SK-N-SH treated with all-trans-retinoic acid at 6 μM for 48 hours (cell line): ENCODE data around the gene PRKAG2.

Source experiments
- CSDC2 ChIP-seq: fragments of 250-450 bp; sonication (Bioruptor Pico); IDR thresholded peaks from 2 replicates; pipeline ENCODE4 v1.5.0; 2020; ENCODE audit warnings: mild to moderate bottlenecking, moderate library complexity
- ZC3H10 ChIP-seq: fragments of 250-450 bp; sonication (Bioruptor Pico); IDR thresholded peaks from 2 replicates; pipeline ENCODE4 v1.5.1; 2021; ENCODE audit warnings: mild to moderate bottlenecking, moderate library complexity
- ZNF70 ChIP-seq: fragments of 450-650 bp; formaldehyde crosslinking; IDR thresholded peaks from 2 replicates; pipeline ENCODE4 v1.5.0; 2020; ENCODE audit warnings: mild to moderate bottlenecking, moderate library complexity
- ZNF8 ChIP-seq: fragments of 450-650 bp; formaldehyde crosslinking; IDR thresholded peaks from 2 replicates; pipeline ENCODE4 v1.5.0; 2020; ENCODE audit warnings: mild to moderate bottlenecking, moderate library complexity
- TF ChIP-seq, protein P1 (sequence below): fragments of 250-450 bp; sonication (Bioruptor Pico); IDR thresholded peaks from 2 replicates; pipeline ENCODE4 v1.8.0; 2020; ENCODE audit warnings: mild to moderate bottlenecking, moderate library complexity, borderline replicate concordance
- TF ChIP-seq, protein P2 (sequence below): fragments of 250-450 bp; sonication (Bioruptor Pico); IDR thresholded peaks from 2 replicates; pipeline ENCODE4 v1.5.1; 2021; ENCODE audit warnings: mild to moderate bottlenecking, moderate library complexity

DNA sequence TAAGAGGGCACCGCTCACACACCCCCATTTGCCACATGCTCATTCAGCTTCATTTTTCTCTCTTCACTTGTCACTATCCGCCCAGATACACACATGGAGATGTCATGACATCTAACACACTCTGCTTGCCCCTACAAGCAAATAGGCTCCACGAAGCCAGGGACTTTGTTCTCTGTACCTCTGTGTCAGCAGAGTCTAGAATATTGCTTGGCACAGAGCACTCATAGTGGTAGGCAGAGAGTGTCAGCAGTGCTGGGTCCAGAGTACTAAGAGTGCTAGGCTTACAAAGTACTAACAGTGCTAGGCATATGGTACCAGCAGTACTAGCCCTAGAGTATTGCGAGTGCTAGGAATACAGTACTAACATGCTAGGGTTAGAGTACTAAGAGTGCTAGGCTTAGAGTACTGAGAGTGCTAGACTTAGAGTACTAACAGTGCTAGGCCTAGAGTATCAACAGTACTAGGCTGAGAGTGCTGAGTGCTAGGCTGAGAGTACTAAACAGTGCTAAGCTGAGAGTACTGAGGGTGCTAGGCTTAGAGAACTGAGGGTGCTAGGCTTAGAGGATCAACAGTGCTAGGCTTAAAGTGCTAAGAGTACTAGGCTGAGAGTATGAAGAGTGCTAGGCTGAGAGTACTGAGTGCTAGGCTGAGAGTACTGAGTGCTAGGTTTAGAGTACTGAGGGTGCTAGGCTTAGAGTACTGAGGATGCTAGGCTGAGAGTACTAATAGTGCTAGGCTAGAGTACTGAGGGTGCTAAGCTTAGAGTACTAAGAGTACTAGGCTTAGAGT, 166.1 kb downstream of the PRKAG2 start:
- TF ChIP-seq ZNF8 (no peak), CSDC2 (CRISPR knock-in tag) (no peak), ZC3H10 (CRISPR knock-in tag) (no peak), ZNF70 (CRISPR knock-in tag) (no peak)
- TF ChIP-seq, protein P1, sequence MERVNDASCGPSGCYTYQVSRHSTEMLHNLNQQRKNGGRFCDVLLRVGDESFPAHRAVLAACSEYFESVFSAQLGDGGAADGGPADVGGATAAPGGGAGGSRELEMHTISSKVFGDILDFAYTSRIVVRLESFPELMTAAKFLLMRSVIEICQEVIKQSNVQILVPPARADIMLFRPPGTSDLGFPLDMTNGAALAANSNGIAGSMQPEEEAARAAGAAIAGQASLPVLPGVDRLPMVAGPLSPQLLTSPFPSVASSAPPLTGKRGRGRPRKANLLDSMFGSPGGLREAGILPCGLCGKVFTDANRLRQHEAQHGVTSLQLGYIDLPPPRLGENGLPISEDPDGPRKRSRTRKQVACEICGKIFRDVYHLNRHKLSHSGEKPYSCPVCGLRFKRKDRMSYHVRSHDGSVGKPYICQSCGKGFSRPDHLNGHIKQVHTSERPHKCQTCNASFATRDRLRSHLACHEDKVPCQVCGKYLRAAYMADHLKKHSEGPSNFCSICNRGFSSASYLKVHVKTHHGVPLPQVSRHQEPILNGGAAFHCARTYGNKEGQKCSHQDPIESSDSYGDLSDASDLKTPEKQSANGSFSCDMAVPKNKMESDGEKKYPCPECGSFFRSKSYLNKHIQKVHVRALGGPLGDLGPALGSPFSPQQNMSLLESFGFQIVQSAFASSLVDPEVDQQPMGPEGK (CRISPR knock-in tag), result no peak
- TF ChIP-seq, protein P2, sequence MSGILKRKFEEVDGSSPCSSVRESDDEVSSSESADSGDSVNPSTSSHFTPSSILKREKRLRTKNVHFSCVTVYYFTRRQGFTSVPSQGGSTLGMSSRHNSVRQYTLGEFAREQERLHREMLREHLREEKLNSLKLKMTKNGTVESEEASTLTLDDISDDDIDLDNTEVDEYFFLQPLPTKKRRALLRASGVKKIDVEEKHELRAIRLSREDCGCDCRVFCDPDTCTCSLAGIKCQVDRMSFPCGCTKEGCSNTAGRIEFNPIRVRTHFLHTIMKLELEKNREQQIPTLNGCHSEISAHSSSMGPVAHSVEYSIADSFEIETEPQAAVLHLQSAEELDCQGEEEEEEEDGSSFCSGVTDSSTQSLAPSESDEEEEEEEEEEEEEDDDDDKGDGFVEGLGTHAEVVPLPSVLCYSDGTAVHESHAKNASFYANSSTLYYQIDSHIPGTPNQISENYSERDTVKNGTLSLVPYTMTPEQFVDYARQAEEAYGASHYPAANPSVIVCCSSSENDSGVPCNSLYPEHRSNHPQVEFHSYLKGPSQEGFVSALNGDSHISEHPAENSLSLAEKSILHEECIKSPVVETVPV (CRISPR knock-in tag), result no peak
